Measurements from ENCODE around the gene ZMIZ1.

The ZMIZ1 gene

DNA sequence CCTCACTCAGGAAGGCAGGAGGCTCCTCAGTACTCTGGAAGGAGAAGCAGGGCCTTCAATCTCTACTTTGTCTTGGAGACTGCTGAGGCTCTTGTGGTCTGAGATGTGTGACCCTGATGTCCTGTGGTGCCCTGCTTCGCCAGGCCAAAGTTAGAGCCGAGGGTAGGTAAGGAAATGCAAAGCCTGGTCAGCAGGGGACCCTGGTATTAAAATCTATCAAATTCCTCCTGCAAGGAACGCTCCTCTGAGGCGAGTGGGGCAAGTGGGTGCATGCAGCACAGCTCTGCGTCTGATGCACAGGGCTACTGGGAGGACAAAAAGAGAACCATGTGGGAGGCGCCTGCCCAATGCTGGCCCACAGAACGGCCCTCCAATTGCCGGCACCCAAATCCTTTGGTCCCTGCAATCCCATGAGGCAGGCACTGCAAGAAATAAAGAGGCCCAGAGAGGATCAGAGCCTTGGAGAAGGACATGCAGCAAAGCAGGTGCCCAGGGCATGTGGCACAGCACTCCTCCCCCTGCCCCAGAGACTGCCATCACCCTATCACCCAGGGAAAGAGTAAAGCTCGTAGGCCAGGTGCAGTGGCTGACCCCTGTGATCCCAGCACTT lies 23.1 kb upstream of the ZMIZ1 start:
- DNase-seq (ENCODE audit: low read depth), result no peak
- H3K4me3 ChIP-seq (ENCODE audit: low read depth, low read length), result no peak overlapping the region
- TF ChIP-seq POLR2A (IDR thresholded peaks at IDR 0.05; ENCODE audit: extremely low read depth, insufficient read length) (no peak), MYC (IDR thresholded peaks at IDR 0.05; ENCODE audit: low read depth, low read length) (no peak)
- TF ChIP-seq, protein P1, sequence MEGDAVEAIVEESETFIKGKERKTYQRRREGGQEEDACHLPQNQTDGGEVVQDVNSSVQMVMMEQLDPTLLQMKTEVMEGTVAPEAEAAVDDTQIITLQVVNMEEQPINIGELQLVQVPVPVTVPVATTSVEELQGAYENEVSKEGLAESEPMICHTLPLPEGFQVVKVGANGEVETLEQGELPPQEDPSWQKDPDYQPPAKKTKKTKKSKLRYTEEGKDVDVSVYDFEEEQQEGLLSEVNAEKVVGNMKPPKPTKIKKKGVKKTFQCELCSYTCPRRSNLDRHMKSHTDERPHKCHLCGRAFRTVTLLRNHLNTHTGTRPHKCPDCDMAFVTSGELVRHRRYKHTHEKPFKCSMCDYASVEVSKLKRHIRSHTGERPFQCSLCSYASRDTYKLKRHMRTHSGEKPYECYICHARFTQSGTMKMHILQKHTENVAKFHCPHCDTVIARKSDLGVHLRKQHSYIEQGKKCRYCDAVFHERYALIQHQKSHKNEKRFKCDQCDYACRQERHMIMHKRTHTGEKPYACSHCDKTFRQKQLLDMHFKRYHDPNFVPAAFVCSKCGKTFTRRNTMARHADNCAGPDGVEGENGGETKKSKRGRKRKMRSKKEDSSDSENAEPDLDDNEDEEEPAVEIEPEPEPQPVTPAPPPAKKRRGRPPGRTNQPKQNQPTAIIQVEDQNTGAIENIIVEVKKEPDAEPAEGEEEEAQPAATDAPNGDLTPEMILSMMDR (IDR thresholded peaks at IDR 0.05; ENCODE audit: low read depth, low read length), result no peak
- TF ChIP-seq, protein P2, sequence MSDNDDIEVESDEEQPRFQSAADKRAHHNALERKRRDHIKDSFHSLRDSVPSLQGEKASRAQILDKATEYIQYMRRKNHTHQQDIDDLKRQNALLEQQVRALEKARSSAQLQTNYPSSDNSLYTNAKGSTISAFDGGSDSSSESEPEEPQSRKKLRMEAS (IDR thresholded peaks at IDR 0.05; ENCODE audit: low read depth, low read length), result no peak

DNA sequence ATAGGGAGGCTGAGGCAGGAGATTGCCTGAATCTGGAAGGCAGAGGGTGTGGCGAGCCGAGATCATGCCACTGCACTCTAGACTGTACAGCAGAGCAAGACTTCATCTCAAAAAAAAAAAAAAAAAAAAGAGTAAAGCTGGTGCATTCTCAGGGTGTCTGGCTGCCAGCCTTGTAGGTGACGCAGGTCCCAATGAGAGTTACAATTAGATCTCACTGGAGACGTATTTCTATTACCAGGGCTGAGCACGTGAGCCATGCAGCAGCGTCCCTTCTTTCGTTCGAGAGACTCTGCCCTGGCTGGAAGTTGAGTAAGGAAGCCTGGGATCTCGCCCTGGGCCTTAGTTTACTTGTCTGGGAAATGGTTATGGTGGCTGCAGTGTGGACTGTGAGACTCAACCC lies 22.4 kb upstream of the ZMIZ1 start:
- H3K4me3 ChIP-seq (ENCODE audit: low read depth, low read length), result no peak overlapping the region
- TF ChIP-seq MYC (IDR thresholded peaks at IDR 0.05; ENCODE audit: low read depth, low read length), result no peak
- TF ChIP-seq POLR2A (IDR thresholded peaks at IDR 0.05; ENCODE audit: extremely low read depth, insufficient read length), result no peak
- TF ChIP-seq, protein P2 (IDR thresholded peaks at IDR 0.05; ENCODE audit: low read depth, low read length), result no peak
- TF ChIP-seq, protein P1 (IDR thresholded peaks at IDR 0.05; ENCODE audit: low read depth, low read length), result no peak
- DNase-seq (ENCODE audit: low read depth), result no peak

DNA sequence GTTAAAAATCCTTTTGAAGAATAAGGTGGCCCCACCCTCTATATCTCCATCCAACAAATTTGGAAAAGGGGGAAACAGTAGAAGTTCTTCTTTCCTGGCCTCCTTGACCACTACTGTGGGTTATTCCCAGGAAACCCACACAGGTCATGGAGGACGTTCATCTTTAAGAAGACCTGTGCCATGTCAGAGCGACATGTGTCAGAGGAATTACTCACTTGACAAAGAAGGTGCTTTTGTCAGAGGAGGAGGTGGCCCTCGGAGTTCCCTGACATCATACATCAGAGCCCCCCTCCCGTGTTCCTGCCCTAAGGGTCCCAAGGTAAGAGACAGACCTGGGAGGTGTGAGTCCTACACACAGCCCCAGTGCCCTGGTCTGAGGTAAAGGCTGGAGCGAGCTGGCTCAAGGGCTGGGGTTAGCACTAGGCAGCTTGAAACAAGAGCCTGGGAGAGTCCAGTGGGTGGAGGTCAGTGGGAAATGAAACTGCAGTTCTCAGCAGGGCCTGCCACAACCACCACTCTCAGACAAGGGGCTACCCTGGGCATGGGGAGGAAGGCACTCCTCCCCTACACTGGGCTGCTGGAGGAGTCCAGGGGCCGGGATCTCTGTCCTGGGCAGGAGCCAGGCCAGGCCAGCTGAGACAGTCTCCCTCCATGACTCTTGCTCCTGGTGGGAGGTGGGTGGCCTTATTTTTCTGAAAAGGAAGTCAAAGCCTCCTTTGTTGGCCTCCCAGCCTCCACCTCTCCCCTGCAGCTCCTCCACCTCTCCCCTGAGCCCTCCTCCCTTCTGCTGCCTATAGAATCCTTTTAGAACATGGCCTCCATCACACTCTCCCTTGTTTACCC lies 21.8 kb upstream of the ZMIZ1 start:
- DNase-seq (ENCODE audit: low read depth), result no peak
- TF ChIP-seq MYC (IDR thresholded peaks at IDR 0.05; ENCODE audit: low read depth, low read length) (no peak), POLR2A (IDR thresholded peaks at IDR 0.05; ENCODE audit: extremely low read depth, insufficient read length) (no peak)
- H3K4me3 ChIP-seq (ENCODE audit: low read depth, low read length), result no peak overlapping the region

DNA sequence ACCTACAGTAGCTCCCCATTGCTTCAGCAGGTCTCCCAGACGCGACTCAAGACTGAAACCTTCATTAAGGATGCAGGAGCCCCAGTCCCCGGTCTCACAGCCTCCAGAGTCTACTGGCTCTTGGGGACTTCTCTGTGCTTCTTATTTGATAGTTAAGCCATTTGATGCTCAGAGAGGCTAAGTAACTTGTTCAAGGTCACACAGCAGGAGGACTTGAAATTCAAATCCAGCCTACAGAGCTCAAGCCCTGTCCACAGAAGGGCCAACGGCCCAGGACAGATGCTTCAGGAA lies 21.2 kb upstream of the ZMIZ1 start:
- no peak overlapping the region for H3K4me3 ChIP-seq (ENCODE audit: low read depth, low read length)
- DNase-seq (ENCODE audit: low read depth), result no peak
- TF ChIP-seq MYC (IDR thresholded peaks at IDR 0.05; ENCODE audit: low read depth, low read length), result no peak
- no peak for TF ChIP-seq POLR2A (IDR thresholded peaks at IDR 0.05; ENCODE audit: extremely low read depth, insufficient read length)
- TF ChIP-seq, protein P1 (IDR thresholded peaks at IDR 0.05; ENCODE audit: low read depth, low read length), result no peak
- TF ChIP-seq, protein P2 (IDR thresholded peaks at IDR 0.05; ENCODE audit: low read depth, low read length), result no peak

DNA sequence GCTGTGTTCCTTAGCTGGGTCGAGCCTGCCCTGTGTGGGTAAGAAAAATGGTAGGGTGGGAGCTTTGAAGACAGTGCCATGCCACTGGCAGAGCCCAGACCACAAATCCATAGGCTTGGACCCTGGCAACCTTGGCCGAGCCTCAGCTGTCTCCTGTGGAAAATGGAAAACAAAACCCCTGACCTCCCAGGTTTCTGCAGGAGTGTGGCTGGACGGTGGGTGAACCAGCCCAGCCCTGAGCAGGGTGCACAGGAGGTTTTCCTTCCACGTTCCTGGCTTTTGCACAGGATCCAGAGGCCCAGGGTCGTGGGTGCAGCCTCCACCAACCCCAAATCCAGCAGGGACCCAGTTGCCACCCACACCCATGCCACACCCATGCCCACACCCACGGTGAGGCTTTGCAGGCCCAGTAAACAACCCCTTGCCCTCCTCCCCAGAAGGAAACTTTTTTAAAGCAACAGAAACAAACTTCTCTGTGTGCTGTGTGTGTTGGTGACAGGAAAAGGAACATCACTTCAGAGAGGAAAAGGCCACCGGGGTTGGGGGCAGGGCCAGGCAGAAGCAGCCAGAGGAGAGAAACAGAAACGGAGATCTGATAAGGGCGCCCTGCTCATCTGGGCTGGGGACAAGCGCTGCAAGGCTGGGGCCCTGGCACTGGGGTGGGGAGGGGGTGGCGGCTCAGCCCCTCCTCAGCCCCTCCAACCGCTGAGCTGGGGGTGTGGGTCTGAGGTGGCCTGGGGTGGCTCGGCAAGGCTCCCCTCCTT lies 20.7 kb upstream of the ZMIZ1 start:
- peak; percentile 66 for DNase-seq (ENCODE audit: low read depth)
- no peak overlapping the region for H3K4me3 ChIP-seq (ENCODE audit: low read depth, low read length)
- TF ChIP-seq, protein P1 (IDR thresholded peaks at IDR 0.05; ENCODE audit: low read depth, low read length), result no peak
- TF ChIP-seq, protein P2 (IDR thresholded peaks at IDR 0.05; ENCODE audit: low read depth, low read length), result no peak
- TF ChIP-seq MYC (IDR thresholded peaks at IDR 0.05; ENCODE audit: low read depth, low read length) (no peak), POLR2A (IDR thresholded peaks at IDR 0.05; ENCODE audit: extremely low read depth, insufficient read length) (no peak)

Measured in NB4 (cell line).